ENCODE measurements around the gene ST3GAL6. TPM values are rescaled to one million over a fixed set of nuclear protein-coding genes. Genes with fewer than 3 reads are reported as not detected.

The ST3GAL6 gene
- total and polyA plus RNA-seq, 10 of the 15 experiments (the other 5 are each of a cell fraction or from before 2014, with no cell fraction given) = 19.5 to 41.2 (median 37.4) TPM

GRCh38 chr3:98730338-98730737 is 32.8 kb upstream of the ST3GAL6 start (continued):
- TF ChIP-seq ZBTB11 (CRISPR knock-in tag; IDR thresholded peaks at IDR 0.05) = no peak
- no peak for TF ChIP-seq RB1 (IDR thresholded peaks at IDR 0.05; ENCODE audit: borderline replicate concordance)
- TF ChIP-seq CREB1 (IDR thresholded peaks at IDR 0.05; ENCODE audit: low read depth) = 0 out of 2 replicates have a peak, but pooled peaks have one; percentile 35
- no peak for TF ChIP-seq ATF2 (IDR thresholded peaks at IDR 0.05; ENCODE audit: low read length)
- TF ChIP-seq REST (IDR thresholded peaks at IDR 0.05; ENCODE audit: low read depth, low read length) = no peak
- no peak for TF ChIP-seq HDAC6 (IDR thresholded peaks at IDR 0.05; ENCODE audit: unreplicated experiment)
- TF ChIP-seq CREM (IDR thresholded peaks at IDR 0.05; ENCODE audit: low read depth) = no peak; the same call in 1 of the 2 replicates
- peak; percentile 44; the same call in 1 of the 2 replicates for TF ChIP-seq BCL11A (IDR thresholded peaks at IDR 0.05; ENCODE audit: low read depth, low read length)
- TF ChIP-seq ZNF274 (IDR thresholded peaks at IDR 0.05; ENCODE audit: insufficient read depth, insufficient read length) = no peak
- peak; percentile 33; the same call in 1 of the 2 replicates for TF ChIP-seq NFYB (IDR thresholded peaks at IDR 0.05; ENCODE audit: insufficient read depth, low read depth, low read length)
- TF ChIP-seq SUZ12 (IDR thresholded peaks at IDR 0.05; ENCODE audit: unreplicated experiment) = no peak
- no peak for TF ChIP-seq FOXK2 (IDR thresholded peaks at IDR 0.05)
- TF ChIP-seq MYB (IDR thresholded peaks at IDR 0.05; ENCODE audit: borderline replicate concordance, low read depth, low read length) = no peak
- no peak for TF ChIP-seq TAF1 (IDR thresholded peaks at IDR 0.05; ENCODE audit: borderline replicate concordance, low read depth, low read length)
- peak; percentile 99; the same call in 1 of the 2 replicates for TF ChIP-seq BACH1 (IDR thresholded peaks at IDR 0.05; ENCODE audit: borderline replicate concordance)
- TF ChIP-seq ATF3 (IDR thresholded peaks at IDR 0.05; ENCODE audit: borderline replicate concordance, extremely low read depth, low read depth, low read length) = no peak
- no peak for TF ChIP-seq JUND (IDR thresholded peaks at IDR 0.05; ENCODE audit: low read depth, low read length)
- no peak for TF ChIP-seq TBL1XR1 (IDR thresholded peaks at IDR 0.05; ENCODE audit: low read depth, low read length)
- TF ChIP-seq CTCF (IDR thresholded peaks at IDR 0.05 in 2 of 3, conservative IDR thresholded peaks at IDR 0.05 in 1 of 3; ENCODE audit: control insufficient read depth in 2 of 3, extremely low read depth in 1 of 3, insufficient read depth in 1 of 3, low read depth in 3 of 3, low read length in 3 of 3) = no peak
- TF ChIP-seq NFIC (IDR thresholded peaks at IDR 0.05; ENCODE audit: low read depth, low read length) = peak; percentile 68; the same call in 1 of the 2 replicates
- 0 out of 2 replicates have a peak, but pooled peaks have one; percentile 23 for TF ChIP-seq SMAD5 (IDR thresholded peaks at IDR 0.05; ENCODE audit: low read depth)
